HG03135 (cell line): ENCODE data around the gene IGSF9.
"Not testable (repeated sequence)": the region's sequence is repeated elsewhere in the genome, so short reads cannot be mapped to it uniquely, and the experiment has no call there.

Experiments used
- ATAC-seq: cut with Tn5 transposase; IDR thresholded peaks from one replicate; pipeline ENCODE4 v1.9.1; 2021; ENCODE audit warnings: mild to moderate bottlenecking, moderate library complexity; ENCODE audit not compliant: unreplicated experiment

The IGSF9 gene

GRCh38 chr1:159921251-159921650, 24.2 kb downstream of the IGSF9 start:
- ATAC-seq: no peak

- no peak for ATAC-seq
These were observed 24.8 kb downstream of the IGSF9 start for GRCh38 chr1:159920651-159921050.

DNA sequence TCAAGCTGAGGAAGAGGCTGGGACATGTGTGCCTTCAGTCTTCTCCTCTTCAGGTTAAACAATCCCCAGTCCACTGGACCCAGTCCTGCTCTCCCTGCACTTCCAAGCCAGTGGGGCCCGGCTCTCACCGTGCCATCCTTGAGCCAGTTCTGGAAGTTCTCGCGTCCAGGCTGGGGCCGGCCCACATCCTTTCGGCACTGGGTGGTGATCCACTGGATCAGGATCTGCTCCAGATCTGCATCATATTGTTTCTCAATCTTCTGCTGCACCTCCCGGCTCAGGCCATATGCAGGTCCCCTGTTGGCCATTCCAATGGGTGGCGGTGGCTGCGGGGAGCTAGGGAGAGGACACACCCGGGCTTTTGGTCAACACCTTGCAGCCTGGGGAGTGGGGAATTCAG, 25.2 kb downstream of the IGSF9 start:
- ATAC-seq: no peak

GRCh38 chr1:159919236-159919865, 26.1 kb downstream of the IGSF9 start:
- ATAC-seq: no peak

DNA sequence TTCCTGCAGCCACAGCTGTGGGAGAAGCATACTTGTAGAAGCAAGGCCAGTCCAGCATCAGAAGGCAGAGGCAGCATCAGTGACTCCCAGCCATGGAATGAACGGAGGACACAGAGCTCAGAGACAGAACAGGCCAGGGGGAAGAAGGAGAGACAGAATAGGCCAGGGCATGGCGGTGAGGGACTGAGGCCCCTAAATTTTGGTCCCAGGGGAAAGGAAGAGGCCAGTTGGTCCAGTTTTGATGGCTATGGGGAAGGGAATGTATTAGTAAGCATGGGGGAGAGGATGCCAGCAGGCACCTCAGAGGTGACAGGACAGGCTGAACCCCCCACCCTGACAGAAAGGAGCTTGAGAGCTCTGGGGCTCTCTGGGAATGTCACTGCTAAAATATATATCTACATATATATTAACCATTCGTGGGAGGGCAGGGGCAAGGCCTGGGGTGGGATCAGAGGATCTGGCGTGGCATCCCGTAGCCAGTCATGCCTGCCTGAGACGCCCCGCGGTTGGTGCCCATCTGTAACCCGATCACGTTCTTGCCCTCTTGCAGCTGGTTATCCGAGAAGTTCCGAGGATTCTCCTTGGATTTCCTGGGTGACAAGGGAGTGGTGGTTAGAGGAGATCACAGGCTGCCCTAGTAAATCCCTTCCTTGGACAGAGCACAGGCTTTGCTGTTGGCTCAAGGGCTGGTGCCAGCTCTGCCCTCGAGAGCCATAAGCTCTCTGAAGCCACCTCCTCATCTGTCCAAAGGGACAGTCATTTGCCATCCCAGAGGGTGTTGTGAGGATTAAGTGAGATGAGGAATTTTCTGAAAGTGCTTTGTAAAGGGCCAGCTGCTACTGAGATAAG, 26.8 kb downstream of the IGSF9 start:
- ATAC-seq: no peak

DNA sequence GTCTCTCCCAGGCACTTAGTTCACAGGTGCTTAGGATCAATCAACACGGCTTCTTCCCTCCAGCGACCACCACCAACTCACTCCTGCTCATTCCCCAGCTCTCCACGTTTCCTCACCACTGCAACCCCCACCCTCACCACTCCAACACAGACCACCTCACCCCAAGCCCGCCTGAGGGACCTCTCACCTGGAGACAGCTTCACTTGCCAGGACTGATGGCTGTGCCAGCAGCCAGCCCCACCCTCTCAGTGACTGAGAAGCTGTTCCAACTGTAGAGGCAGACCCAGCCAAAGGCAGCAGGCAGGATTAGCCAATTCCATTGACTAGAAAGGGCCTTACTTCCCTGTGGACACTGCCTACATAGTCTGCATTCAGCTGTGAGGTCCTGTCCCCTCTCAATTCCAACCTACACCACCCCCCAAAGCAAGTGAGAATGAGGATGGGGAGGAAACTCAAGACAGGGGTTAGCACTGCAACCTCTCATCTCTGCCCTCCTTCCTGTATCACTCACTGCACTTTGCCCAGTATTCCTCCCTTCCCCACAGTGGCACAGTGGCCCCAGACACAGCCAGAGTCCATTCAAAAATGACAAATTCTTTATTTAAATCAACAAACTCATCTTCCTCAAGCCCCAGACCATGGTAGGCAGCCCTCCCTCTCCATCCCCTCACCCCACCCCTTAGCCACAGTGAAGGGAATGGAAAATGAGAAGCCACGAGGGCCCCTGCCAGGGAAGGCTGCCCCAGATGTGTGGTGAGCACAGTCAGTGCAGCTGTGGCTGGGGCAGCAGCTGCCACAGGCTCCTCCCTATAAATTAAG, 27.7 kb downstream of the IGSF9 start:
- ATAC-seq: no peak

DNA sequence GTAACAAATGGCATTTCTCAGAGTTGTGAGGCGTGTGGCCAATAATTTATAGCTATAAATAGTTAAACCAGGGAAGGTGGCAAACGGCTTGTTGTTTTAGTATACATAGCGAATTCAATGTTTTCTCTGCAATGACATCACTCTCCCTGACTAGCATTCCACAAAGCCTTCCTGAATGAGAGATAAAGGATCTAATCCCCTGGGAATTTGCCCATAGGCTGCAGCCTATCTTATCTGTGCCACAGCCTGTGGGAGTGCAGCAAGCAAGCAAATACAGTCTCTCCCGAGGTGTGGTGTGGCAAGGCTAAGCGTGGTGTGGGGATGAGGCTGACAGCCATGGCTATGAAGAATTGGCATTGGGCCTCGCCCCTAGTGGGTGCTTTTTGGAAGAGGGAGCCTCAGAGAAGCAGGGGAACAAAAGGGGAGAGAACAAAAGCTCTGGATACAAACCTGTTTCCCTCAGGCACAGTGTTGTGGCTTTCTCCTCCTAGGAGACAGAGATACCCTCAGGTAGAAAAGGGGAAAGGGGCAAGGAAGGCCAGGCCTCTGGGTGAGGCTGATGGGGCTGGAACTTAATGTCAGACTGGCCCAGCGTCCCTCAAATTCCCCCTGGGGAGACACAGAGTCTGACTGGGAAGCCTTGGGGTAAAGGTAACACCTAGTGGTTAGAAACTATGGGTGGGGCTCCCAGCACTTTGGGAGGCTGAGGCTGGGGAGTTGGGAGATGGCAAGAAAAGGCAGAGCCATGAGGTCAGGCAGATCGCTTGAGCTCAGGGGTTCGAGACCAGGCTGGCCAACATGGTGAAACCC, 29.0 kb downstream of the IGSF9 start:
- ATAC-seq: no peak

- no peak for ATAC-seq
These were observed 29.7 kb downstream of the IGSF9 start for GRCh38 chr1:159915571-159916241.

- ATAC-seq: no peak
These were observed 31.0 kb downstream of the IGSF9 start for GRCh38 chr1:159914252-159915018.

DNA sequence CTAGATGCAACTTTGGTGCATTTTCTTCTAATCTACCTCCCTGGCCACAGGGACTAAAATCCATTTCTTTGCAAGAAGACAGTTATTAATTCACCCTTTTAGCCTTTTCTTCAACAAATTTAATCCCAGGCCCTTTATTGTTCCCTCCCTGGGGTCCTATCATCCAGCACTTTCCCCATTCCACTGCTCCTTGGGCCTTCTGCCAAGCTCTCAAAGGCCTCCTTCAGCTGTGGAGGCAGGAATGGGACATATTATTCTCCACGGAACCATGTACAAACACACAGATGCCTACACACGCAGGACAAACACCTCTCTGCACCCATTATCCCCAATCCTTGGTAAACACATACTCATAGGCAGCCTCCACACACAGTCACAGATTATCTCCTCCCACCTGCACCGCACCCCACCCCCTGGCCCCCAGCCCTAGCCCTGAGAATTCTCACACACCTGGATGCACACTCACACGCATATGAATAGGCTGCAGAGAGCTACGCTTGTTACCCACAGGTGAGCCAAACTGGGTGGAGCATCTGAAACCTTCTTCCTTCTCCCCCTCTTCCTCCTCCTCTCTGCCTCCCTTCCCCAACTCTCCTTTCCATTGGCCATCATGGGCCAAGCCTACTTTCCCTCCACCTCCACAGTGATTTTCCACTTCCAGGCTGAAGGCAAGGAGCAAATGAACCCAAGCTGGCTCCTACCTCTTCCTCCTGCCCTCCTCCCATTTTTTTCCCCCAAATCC, 31.8 kb downstream of the IGSF9 start:
- ATAC-seq: no peak

GRCh38 chr1:159911326-159912070, 33.9 kb downstream of the IGSF9 start:
- ATAC-seq: no peak

- no peak for ATAC-seq
These were observed 37.1 kb downstream of the IGSF9 start for GRCh38 chr1:159908031-159908940.

DNA sequence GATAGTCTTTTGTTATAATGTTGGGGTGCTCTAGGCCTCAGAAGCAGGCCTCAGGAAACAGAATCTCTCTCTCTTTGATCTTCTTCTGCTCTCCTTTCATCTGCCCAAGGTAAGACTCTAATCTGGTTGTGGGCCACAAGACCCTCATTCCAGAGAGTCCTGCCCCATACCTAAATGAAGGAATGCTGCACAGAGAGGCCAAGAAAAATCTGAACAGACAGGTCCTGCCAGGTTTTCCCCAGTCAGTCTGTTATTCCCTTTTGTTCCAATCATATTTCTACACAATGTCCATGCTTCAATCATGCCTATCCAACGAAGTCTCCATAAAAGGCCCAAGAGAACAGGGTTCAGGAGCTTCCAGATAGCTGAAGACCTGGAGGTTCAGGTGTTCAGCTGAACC, 38.5 kb downstream of the IGSF9 start:
- ATAC-seq: no peak

DNA sequence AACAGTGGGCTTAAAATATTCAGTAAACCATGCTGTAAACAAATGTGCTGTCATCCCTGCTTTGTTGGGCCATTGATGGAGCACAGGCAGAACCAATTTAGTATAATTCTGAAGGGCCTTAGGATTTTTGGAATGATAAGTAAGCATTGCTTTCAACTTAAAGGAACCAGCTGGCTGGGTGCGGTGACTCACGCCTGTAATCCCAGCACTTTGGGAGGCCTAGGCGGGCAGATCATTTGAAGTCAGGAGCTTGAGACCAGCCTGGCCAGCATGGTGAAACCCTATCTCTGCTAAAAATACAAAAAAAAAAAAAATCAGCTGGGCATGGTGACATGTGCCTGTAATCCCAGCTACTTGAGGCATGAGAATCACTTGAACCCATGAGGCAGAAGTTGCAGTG, 41.4 kb downstream of the IGSF9 start:
- ATAC-seq: not testable (repeated sequence)

- no peak for ATAC-seq
These were observed 42.9 kb downstream of the IGSF9 start for GRCh38 chr1:159902541-159902940.

DNA sequence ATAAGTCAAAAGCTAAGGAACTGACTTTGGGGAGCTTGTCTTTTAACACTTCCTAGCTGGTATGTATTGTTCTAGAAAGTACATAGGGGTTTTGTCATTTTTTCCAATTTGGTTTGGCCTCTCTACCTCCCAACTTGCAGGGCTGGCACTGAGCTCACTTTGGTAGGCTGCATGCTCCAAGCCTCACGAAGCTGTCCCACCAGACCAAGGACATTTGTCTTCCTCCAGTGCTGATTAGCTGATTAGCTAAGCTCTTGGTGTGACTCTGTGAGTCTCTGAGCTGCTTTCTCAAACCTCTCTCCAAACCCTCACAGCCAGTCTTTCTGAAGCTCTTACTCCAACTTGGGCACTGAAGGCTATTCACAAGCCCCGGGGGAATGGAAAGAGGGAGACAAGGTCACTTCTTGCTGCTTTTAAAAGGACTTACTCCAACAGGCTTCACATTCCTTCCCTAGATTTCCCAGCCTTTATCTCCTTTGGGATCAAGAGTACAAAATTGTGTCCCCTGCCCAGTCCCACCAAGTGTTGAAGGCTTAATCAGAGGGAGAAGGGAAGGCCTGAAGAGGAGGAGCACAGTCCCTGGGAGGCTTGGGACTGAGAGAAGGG, 44.6 kb downstream of the IGSF9 start:
- ATAC-seq: no peak
